OCI-LY1 (cell line): ENCODE measurements around the gene BICDL1.

Source experiments
- H2AFZ ChIP-seq: fragments of 200-600 bp; sonication (generic), shearing (Covaris generic); 2 replicates; pipeline ENCODE4 v1.6.0; 2014; ENCODE audit warnings: antibody characterized with exemption, mild to moderate bottlenecking, low read length
- H3F3A ChIP-seq: fragments of 200-600 bp; sonication (generic), shearing (Covaris generic); 2 replicates; pipeline ENCODE4 v1.6.0; 2014; ENCODE audit warnings: mild to moderate bottlenecking, antibody characterized with exemption, low read length, moderate library complexity; ENCODE audit not compliant: insufficient read depth
- H3K27ac ChIP-seq: fragments of 200-600 bp; sonication (generic); 2 replicates; pipeline ENCODE4 v1.5.1; 2014; ENCODE audit warnings: low read length, mixed run types, mild to moderate bottlenecking, low read depth; ENCODE audit not compliant: poor library complexity, severe bottlenecking
- H3K27me3 ChIP-seq: fragments of 200-600 bp; sonication (generic); 2 replicates; pipeline ENCODE4 v1.6.0; 2014; ENCODE audit warnings: antibody characterized with exemption, mild to moderate bottlenecking, low read length, moderate library complexity; ENCODE audit not compliant: insufficient read depth
- H3K36me3 ChIP-seq: fragments of 200-600 bp; sonication (generic); 2 replicates; pipeline ENCODE4 v1.6.1; 2014; ENCODE audit warnings: mild to moderate bottlenecking, antibody characterized with exemption, low read length, moderate library complexity, mixed read lengths; ENCODE audit not compliant: insufficient read depth
- H3K4me1 ChIP-seq: fragments of 200-600 bp; sonication (generic); 2 replicates; pipeline ENCODE4 v1.5.1; 2014; ENCODE audit warnings: mild to moderate bottlenecking, low read length, moderate library complexity; ENCODE audit not compliant: insufficient read depth, severe bottlenecking
- H3K4me2 ChIP-seq: fragments of 200-600 bp; sonication (generic), shearing (Covaris generic); 2 replicates; pipeline ENCODE4 v1.6.1; 2014; ENCODE audit warnings: low read length
- H3K4me3 ChIP-seq: fragments of 200-600 bp; sonication (generic); 2 replicates; pipeline ENCODE4 v1.5.1; 2014; ENCODE audit warnings: low read length, low read depth, mild to moderate bottlenecking, mixed read lengths; ENCODE audit not compliant: poor library complexity, severe bottlenecking
- H3K79me2 ChIP-seq: fragments of 200-600 bp; shearing (Covaris generic); 2 replicates; pipeline ENCODE4 v1.6.1; 2016; ENCODE audit warnings: mixed run types, low read length, mixed read lengths; ENCODE audit not compliant: insufficient read depth
- H3K9ac ChIP-seq: fragments of 200-600 bp; sonication (generic), shearing (Covaris generic); 2 replicates; pipeline ENCODE4 v1.6.1; 2014; ENCODE audit warnings: mild to moderate bottlenecking, low read length, mixed read lengths
- H3K9me2 ChIP-seq: fragments of 200-600 bp; sonication (generic), shearing (Covaris generic); 2 replicates; pipeline ENCODE4 v1.6.1; 2014; ENCODE audit warnings: low read depth, mild to moderate bottlenecking, low read length, mixed read lengths
- H3K9me3 ChIP-seq: fragments of 200-600 bp; shearing (Covaris generic); 2 replicates; pipeline ENCODE4 v1.6.1; 2014; ENCODE audit warnings: low read length, mixed read lengths
- H4K20me1 ChIP-seq: fragments of 200-600 bp; sonication (generic), shearing (Covaris generic); 2 replicates; pipeline ENCODE4 v1.6.0; 2016; ENCODE audit warnings: mild to moderate bottlenecking, low read length; ENCODE audit not compliant: insufficient read depth
- CTCF ChIP-seq: fragments of 200-600 bp; sonication (generic), shearing (Covaris generic); IDR thresholded peaks from 2 replicates; pipeline ENCODE4 v1.5.1; 2017; ENCODE audit warnings: mild to moderate bottlenecking, antibody characterized with exemption, low read length, moderate library complexity, mixed read lengths
- EZH2 ChIP-seq: fragments of 200-600 bp; sonication (generic), shearing (Covaris generic); IDR thresholded peaks from 2 replicates; pipeline ENCODE4 v1.8.0; 2017; ENCODE audit warnings: borderline replicate concordance, mixed run types, mild to moderate bottlenecking, antibody characterized with exemption, low read length, moderate library complexity, mixed read lengths

Gene BICDL1

DNA sequence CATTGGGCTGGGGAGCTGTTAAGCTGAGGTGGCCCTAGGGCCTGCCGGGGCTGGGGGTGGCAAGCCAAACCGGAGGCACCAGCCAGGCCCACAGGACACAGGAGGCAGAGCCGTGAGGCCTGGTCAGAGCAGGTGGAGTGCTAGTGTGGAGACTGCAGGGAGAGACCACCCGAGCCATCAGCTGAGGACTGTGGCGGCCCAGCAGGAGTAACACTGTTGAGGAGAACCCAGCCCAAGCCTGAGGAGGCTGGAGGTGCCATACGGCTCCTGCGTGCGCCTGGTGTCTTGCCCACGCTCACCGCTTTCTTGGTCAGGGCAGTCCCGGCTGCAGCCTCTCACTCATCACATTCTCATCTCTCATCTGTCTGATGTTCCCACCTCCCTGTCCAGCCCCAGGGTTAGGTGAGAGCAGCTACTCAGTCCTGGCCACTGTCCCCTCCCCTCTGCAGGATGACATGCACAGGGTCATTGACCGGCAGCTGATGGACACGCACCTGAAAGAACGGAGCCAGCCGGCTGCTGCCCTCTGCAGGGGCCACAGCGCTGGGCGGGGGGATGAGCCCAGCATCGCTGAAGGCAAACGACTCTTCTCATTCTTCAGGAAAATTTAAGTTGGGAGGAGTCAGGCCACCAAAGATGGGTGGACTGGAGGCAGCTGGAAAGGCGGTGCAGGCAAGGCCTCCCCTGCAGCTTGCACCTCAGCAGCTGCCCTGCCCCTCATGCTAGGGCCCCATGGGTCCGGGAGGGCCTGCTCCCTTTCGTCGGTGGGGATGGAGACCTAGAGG is 103.7 kb downstream of the BICDL1 start:
- Histone ChIP-seq H3F3A (no peaks in the 10 kb centered on the region), H3K79me2 (no peaks in the 10 kb centered on the region), H3K9me3 (no peaks in the 10 kb centered on the region), H3K27me3 (no peaks in the 10 kb centered on the region), H3K4me2 (no peak overlapping the region), H4K20me1 (no peaks in the 10 kb centered on the region), H3K4me3 (no peak overlapping the region), H3K36me3 (peaks cover 46% of the 10 kb centered on the region), H3K9me2 (no peaks in the 10 kb centered on the region), H3K9ac (no peak overlapping the region), H3K27ac (peak overlapping the region; percentile 77), H3K4me1 (peaks cover 43% of the 10 kb centered on the region), H2AFZ (no peak overlapping the region)
- no peak for TF ChIP-seq EZH2
- no peak for TF ChIP-seq CTCF

GRCh38 chr12:120093336-120093591 is 104.2 kb downstream of the BICDL1 start:
- peaks cover 50% of the 10 kb centered on the region for H3K36me3 ChIP-seq
- TF ChIP-seq CTCF (no peak), EZH2 (no peak)
- no peaks in the 10 kb centered on the region for H3K9me2 ChIP-seq
- H3F3A ChIP-seq, result no peaks in the 10 kb centered on the region
- H3K4me1 ChIP-seq, result peaks cover 39% of the 10 kb centered on the region
- no peaks in the 10 kb centered on the region for H3K9me3 ChIP-seq
- H3K27me3 ChIP-seq, result no peaks in the 10 kb centered on the region
- H2AFZ ChIP-seq, result no peak overlapping the region
- H3K4me2 ChIP-seq, result no peak overlapping the region
- H3K4me3 ChIP-seq, result no peak overlapping the region
- no peak overlapping the region for H3K9ac ChIP-seq
- H3K79me2 ChIP-seq, result no peaks in the 10 kb centered on the region
- peak overlapping the region; percentile 77 for H3K27ac ChIP-seq
- no peaks in the 10 kb centered on the region for H4K20me1 ChIP-seq

- H4K20me1 ChIP-seq, result no peaks in the 10 kb centered on the region
- peaks cover 35% of the 10 kb centered on the region for H3K4me1 ChIP-seq
- peak overlapping the region; percentile 77 for H3K27ac ChIP-seq
- no peak overlapping the region for H3K4me3 ChIP-seq
- H3K36me3 ChIP-seq, result peaks cover 55% of the 10 kb centered on the region
- no peaks in the 10 kb centered on the region for H3K9me2 ChIP-seq
- peak overlapping the region; percentile 21; the same call in 1 of the 2 replicates for H3K9ac ChIP-seq
- peak overlapping the region; percentile 35; the same call in 1 of the 2 replicates for H3K4me2 ChIP-seq
- TF ChIP-seq EZH2 (no peak), CTCF (no peak)
- no peaks in the 10 kb centered on the region for H3K27me3 ChIP-seq
- no peaks in the 10 kb centered on the region for H3K9me3 ChIP-seq
- H3F3A ChIP-seq, result no peaks in the 10 kb centered on the region
- no peaks in the 10 kb centered on the region for H3K79me2 ChIP-seq
- no peak overlapping the region for H2AFZ ChIP-seq
These were observed 104.7 kb downstream of the BICDL1 start for GRCh38 chr12:120093592-120094355.
